Neural progenitor cell (in vitro differentiated cells): ENCODE data around the gene DNAAF5. TPM values are rescaled to one million over a fixed set of nuclear protein-coding genes. Genes with fewer than 3 reads are reported as not detected.

Experiments
- DNase-seq: peaks from one replicate; pipeline ENCODE4 v3.0.0-alpha.2; 2016; ENCODE audit warnings: low spot score
- H2AFZ ChIP-seq: fragments of 200-600 bp; sonication (generic); replicated peaks from 2 replicates; pipeline ENCODE4 v1.6.1; 2016; ENCODE audit warnings: antibody characterized with exemption
- H3F3A ChIP-seq: fragments of 200-600 bp; sonication (generic); 2 replicates; pipeline ENCODE4 v1.6.1; 2016; ENCODE audit warnings: antibody characterized with exemption, low read depth
- H3K27ac ChIP-seq: fragments of 200-600 bp; sonication (generic); 2 replicates; pipeline ENCODE4 v1.5.1; 2016; ENCODE audit warnings: mild to moderate bottlenecking
- H3K27me3 ChIP-seq: fragments of 200-600 bp; sonication (generic); 2 replicates; pipeline ENCODE4 v1.6.1; 2016; ENCODE audit warnings: mild to moderate bottlenecking, moderate library complexity
- H3K36me3 ChIP-seq: fragments of 200-600 bp; sonication (generic); 2 replicates; pipeline ENCODE4 v1.5.1; 2016
- H3K4me1 ChIP-seq: fragments of 200-600 bp; sonication (generic); 2 replicates; pipeline ENCODE4 v1.6.1; 2016; ENCODE audit warnings: mixed run types
- H3K4me2 ChIP-seq: fragments of 200-600 bp; sonication (generic); 2 replicates; pipeline ENCODE4 v1.6.1; 2016
- H3K4me3 ChIP-seq: fragments of 200-600 bp; sonication (generic); 2 replicates; pipeline ENCODE4 v1.5.1; 2016
- H3K79me2 ChIP-seq: fragments of 200-600 bp; sonication (generic); 2 replicates; pipeline ENCODE4 v1.6.1; 2016; ENCODE audit warnings: low read depth
- H3K9ac ChIP-seq: fragments of 200-600 bp; sonication (generic); 2 replicates; pipeline ENCODE4 v1.6.1; 2016
- H3K9me3 ChIP-seq: fragments of 200-600 bp; sonication (generic); 2 replicates; pipeline ENCODE4 v1.5.1; 2016; ENCODE audit warnings: low read depth
- H4K20me1 ChIP-seq: fragments of 200-600 bp; sonication (generic); 2 replicates; pipeline ENCODE4 v1.6.1; 2016; ENCODE audit warnings: low read depth
- H3K27ac Mint-ChIP-seq: 3 replicates; pipeline ENCODE4 v1.8.0; 2021; ENCODE audit warnings: mixed read lengths
- H3K27me3 Mint-ChIP-seq: 2 replicates; pipeline ENCODE4 v1.8.0; 2022; ENCODE audit warnings: low read depth, mild to moderate bottlenecking, inconsistent platforms, moderate library complexity, mixed read lengths; ENCODE audit not compliant: insufficient read depth
- H3K36me3 Mint-ChIP-seq: 3 replicates; pipeline ENCODE4 v1.8.0; 2021; ENCODE audit warnings: mixed read lengths
- H3K4me1 Mint-ChIP-seq: 3 replicates; pipeline ENCODE4 v1.8.0; 2021; ENCODE audit warnings: mixed read lengths
- H3K4me3 Mint-ChIP-seq: 3 replicates; pipeline ENCODE4 v1.8.0; 2021; ENCODE audit warnings: mild to moderate bottlenecking, moderate library complexity, mixed read lengths
- H3K9me3 Mint-ChIP-seq: 3 replicates; pipeline ENCODE4 v1.8.0; 2020; ENCODE audit warnings: mixed read lengths
- CTCF ChIP-seq: fragments of 200-600 bp; sonication (generic); IDR thresholded peaks from 2 replicates; pipeline ENCODE4 v1.5.1; 2017; ENCODE audit warnings: antibody characterized with exemption, mild to moderate bottlenecking
- EZH2 ChIP-seq: fragments of 200-600 bp; sonication (generic); IDR thresholded peaks from 2 replicates; pipeline ENCODE4 v1.6.1; 2017; ENCODE audit warnings: antibody characterized with exemption, mild to moderate bottlenecking, moderate library complexity
- EZH2phosphoT487 ChIP-seq: fragments of 200-600 bp; sonication (generic); IDR thresholded peaks from 2 replicates; pipeline ENCODE4 v1.6.1; 2017; ENCODE audit warnings: antibody characterized with exemption
- total RNA-seq: library from RNA; depleted of rRNA; stranded (reverse); fragments of >200 nt; gene quantifications from 2 replicates; pipeline ENCODE4 v1.2.3, GENCODE V29; 2015; ENCODE audit warnings: low replicate concordance

DNAAF5 gene
- total RNA-seq, 1 donor from 2014 or later, result 23.5 TPM

GRCh38 chr7:830069-830468, 103.6 kb downstream of the DNAAF5 start:
- H3K27me3 Mint-ChIP-seq, result peaks cover 2% of the 10 kb centered on the region
- H3K4me3 Mint-ChIP-seq, result no peak overlapping the region

GRCh38 chr7:831596-832166, 105.2 kb downstream of the DNAAF5 start:
- Histone ChIP-seq H4K20me1 (peaks cover 76% of the 10 kb centered on the region), H3K9ac (no peak overlapping the region), H2AFZ (no peak overlapping the region), H3F3A (no peaks in the 10 kb centered on the region), H3K36me3 (no peaks in the 10 kb centered on the region), H3K4me3 (no peak overlapping the region), H3K27me3 (no peaks in the 10 kb centered on the region), H3K4me2 (no peak overlapping the region), H3K79me2 (peaks cover 100% of the 10 kb centered on the region), H3K27ac (no peak overlapping the region), H3K9me3 (no peaks in the 10 kb centered on the region), H3K4me1 (no peaks in the 10 kb centered on the region)
- DNase-seq, result no peak
- Mint-ChIP-seq H3K9me3 (no peaks in the 10 kb centered on the region), H3K27ac (no peak overlapping the region), H3K36me3 (peaks cover 4% of the 10 kb centered on the region), H3K27me3 (no peaks in the 10 kb centered on the region), H3K4me3 (no peak overlapping the region), H3K4me1 (peaks cover 21% of the 10 kb centered on the region)
- no peak for TF ChIP-seq EZH2phosphoT487
- no peak for TF ChIP-seq EZH2
- TF ChIP-seq CTCF, result no peak

More at GRCh38 chr7:830069-830468, 103.6 kb downstream of the DNAAF5 start:
- H2AFZ ChIP-seq, result no peak overlapping the region
- no peaks in the 10 kb centered on the region for H3K27me3 ChIP-seq
- H3K9me3 Mint-ChIP-seq, result no peaks in the 10 kb centered on the region
- H3K27ac ChIP-seq, result no peak overlapping the region
- H3K36me3 ChIP-seq, result no peaks in the 10 kb centered on the region
- no peaks in the 10 kb centered on the region for H3K4me1 ChIP-seq
- no peaks in the 10 kb centered on the region for H3F3A ChIP-seq
- peaks cover 74% of the 10 kb centered on the region for H4K20me1 ChIP-seq
- no peak overlapping the region for H3K4me2 ChIP-seq
- no peak for TF ChIP-seq EZH2phosphoT487
- TF ChIP-seq EZH2, result no peak
- no peak for TF ChIP-seq CTCF
- H3K36me3 Mint-ChIP-seq, result peaks cover 4% of the 10 kb centered on the region
- DNase-seq, result no peak
- no peaks in the 10 kb centered on the region for H3K9me3 ChIP-seq
- H3K27ac Mint-ChIP-seq, result peak overlapping the region; percentile 66
- no peak overlapping the region for H3K4me3 ChIP-seq
- peaks cover 20% of the 10 kb centered on the region for H3K4me1 Mint-ChIP-seq
- peaks cover 100% of the 10 kb centered on the region for H3K79me2 ChIP-seq
- H3K9ac ChIP-seq, result no peak overlapping the region

- Histone ChIP-seq H3K4me2 (no peak within 1 kb of the TSS), H3K9ac (no peak within 1 kb of the TSS), H3K9me3 (no peaks in the 10 kb centered on the region), H3K79me2 (peaks cover 100% of the 10 kb centered on the region), H3K27ac (no peak within 1 kb of the TSS), H3K4me1 (no peaks in the 10 kb centered on the region), H3K4me3 (no peak within 1 kb of the TSS), H3K36me3 (no peaks in the 10 kb centered on the region), H3K27me3 (no peaks in the 10 kb centered on the region), H4K20me1 (peaks cover 75% of the 10 kb centered on the region), H2AFZ (no peak within 1 kb of the TSS), H3F3A (no peaks in the 10 kb centered on the region)
- Mint-ChIP-seq H3K9me3 (no peaks in the 10 kb centered on the region), H3K4me3 (no peak within 1 kb of the TSS), H3K4me1 (peaks cover 22% of the 10 kb centered on the region), H3K27me3 (no peaks in the 10 kb centered on the region), H3K27ac (peak within 1 kb of the TSS; percentile 89), H3K36me3 (peaks cover 3% of the 10 kb centered on the region)
- no peak for DNase-seq
- TF ChIP-seq CTCF, result no peak
- no peak for TF ChIP-seq EZH2phosphoT487
- TF ChIP-seq EZH2, result no peak
Measured at GRCh38 chr7:832167-832967, 105.9 kb downstream of the DNAAF5 start, which contains the start of gene SUN1. TSS of gene SUN1 (plus strand) at chr7:832476. CDS start at chr7:832525, 49 bp downstream.
